ENCODE data around the gene ALAS2.

ALAS2 gene

GRCh38 chrX:54964766-54965497, 65.8 kb downstream of the ALAS2 start:
- no peak overlapping the region for H3K9ac ChIP-seq (ENCODE audit: low read depth, low read length)
- no peaks in the 10 kb centered on the region for H3K27me3 ChIP-seq (ENCODE audit: control insufficient read depth, insufficient read depth, low read length)
- H3K9me3 ChIP-seq (ENCODE audit: control insufficient read depth, insufficient read depth, low read length), result no peaks in the 10 kb centered on the region
- no peaks in the 10 kb centered on the region for H3K36me3 ChIP-seq (ENCODE audit: control insufficient read depth, insufficient read depth, low read length)
- no peaks in the 10 kb centered on the region for H3K4me1 ChIP-seq (ENCODE audit: control insufficient read depth, insufficient read depth, low read length)
- H3K4me3 ChIP-seq (ENCODE audit: low read depth, low read length), result no peak overlapping the region

- Histone ChIP-seq H3K27me3 (ENCODE audit: control insufficient read depth, insufficient read depth, low read length) (no peaks in the 10 kb centered on the region), H3K9me3 (ENCODE audit: control insufficient read depth, insufficient read depth, low read length) (no peaks in the 10 kb centered on the region), H3K4me3 (ENCODE audit: low read depth, low read length) (no peak overlapping the region), H3K36me3 (ENCODE audit: control insufficient read depth, insufficient read depth, low read length) (no peaks in the 10 kb centered on the region), H3K9ac (ENCODE audit: low read depth, low read length) (no peak overlapping the region), H3K4me1 (ENCODE audit: control insufficient read depth, insufficient read depth, low read length) (no peaks in the 10 kb centered on the region)
Measured at GRCh38 chrX:54961750-54962149, 69.0 kb downstream of the ALAS2 start.

All from iPS-15b (cell line).